Suppressor macrophage treated with lipopolysaccharide for 4 hours (primary cell): ENCODE measurements around the gene TM4SF1.

ENCODE experiments used
- DNase-seq: peaks from one replicate; pipeline ENCODE4 v3.0.0-alpha.2; 2020

The TM4SF1 gene

DNA sequence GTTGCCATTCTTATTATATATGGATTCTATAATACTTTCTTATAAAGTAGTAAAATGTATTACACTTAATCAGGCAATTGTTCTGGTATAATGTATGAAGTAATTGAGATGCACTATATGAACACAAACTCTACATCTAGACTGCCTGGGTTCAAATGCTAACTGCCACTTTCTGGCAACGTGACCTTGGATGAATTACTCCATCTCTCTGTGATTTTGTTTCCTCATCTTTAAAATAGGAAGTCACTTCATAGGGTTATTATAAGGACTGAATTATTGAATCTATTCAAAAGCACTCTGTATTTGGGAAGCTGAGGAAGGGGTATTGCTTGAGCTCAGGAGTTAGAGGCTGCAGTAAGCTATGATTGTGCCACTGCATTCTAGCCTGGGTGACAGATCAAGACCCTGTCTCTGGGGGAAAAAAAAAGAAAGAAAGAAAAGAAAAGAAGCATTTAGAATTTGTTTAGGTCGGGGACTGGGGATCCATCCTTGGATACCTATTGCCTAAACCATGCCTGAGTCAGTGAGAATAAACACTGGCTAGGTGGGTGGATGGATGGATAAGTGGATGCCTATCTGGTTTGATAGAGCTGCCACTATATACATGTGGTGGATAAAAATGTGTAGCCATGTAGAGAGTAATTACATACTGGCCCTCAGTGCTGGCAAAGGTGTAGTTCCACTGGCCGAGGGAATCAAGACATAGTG lies 2.5 kb downstream of the TM4SF1 start:
- no peak for DNase-seq

DNA sequence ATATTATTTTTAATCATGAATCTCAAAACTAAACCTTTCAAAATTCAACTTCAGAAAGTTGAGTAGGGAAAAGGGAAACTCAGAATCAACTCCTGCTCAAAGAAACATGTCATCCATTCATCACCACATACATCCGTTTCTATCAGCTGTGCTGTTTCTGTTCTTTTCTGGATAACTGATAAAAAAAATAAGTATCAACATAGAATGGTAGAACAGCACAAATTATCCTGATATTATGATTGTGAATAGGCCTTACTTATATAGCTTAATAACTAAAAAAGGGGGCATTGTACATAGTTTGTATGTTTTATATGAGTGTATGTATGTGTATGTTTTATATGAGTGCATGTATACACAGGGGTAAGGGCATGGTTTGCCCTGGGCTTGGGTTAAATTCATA lies 3.1 kb downstream of the TM4SF1 start:
- DNase-seq: no peak

- peak; percentile 73 for DNase-seq
Observed at GRCh38 chr3:149373235-149374125, 4.0 kb downstream of the TM4SF1 start.

DNA sequence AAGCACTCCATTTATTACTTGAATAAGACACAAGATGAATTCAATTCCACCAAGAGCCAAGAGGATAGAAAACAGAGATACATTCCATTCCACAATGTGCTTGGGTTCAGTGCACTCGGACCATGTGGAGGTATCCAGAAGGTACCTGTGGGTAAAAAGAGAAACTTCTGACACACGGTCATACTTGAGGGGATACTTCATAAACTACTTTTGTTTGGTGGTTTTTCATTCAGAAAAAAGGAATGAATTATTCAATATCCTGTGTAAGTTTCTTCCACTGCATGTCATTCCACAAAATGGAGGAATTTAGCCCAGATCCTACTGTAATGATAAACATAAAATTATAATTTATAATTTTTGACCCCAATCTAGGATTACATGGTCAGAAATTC lies 5.7 kb downstream of the TM4SF1 start:
- no peak for DNase-seq

- DNase-seq: peak; percentile 41
Observed at GRCh38 chr3:149371001-149371722, 6.3 kb downstream of the TM4SF1 start.

- no peak for DNase-seq
Observed at GRCh38 chr3:149369991-149370866, 7.2 kb downstream of the TM4SF1 start.

DNA sequence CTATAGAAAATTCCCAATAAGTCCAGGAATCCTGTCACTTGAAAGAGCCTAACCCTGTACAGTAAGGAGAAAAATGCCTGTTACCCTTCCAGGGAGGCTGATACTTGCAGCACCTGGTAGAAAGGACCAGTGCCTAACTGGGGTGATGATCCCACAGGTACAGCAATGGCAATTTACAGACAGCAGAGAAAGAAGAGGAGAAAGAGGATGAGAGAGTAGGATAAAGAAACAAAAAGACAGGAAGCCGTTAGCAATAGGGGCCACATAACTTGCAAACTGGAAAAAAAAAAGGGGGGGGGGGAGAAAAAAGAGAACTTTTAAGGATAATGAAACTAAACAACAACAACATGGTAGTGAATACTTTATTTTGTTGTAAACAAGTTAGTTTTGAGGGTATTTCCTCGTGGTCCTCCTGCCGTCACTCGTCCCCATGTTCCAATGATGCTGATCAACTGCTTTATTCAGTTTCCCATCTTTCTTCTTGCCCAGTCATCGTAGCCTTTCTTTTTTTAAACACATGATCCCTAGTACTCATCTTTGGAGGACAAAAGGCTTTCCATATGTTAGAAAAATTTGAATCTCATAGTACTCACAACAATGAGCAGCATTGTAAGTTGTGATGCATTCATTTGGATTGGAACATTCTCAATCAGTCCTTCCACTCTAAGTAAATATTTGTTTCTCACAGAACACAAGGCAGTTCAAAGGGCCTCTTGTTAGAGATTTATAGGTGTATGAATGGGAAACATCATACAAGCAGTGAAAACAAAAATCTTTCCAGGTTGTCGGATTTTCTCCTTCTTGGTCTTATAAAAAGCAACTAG lies 8.6 kb downstream of the TM4SF1 start:
- DNase-seq: no peak

GRCh38 chr3:149368201-149368673 lies 9.2 kb downstream of the TM4SF1 start:
- DNase-seq: no peak

- DNase-seq: peak; percentile 23
Observed at GRCh38 chr3:149366941-149367840, 10.3 kb downstream of the TM4SF1 start.

- no peak for DNase-seq
Observed at GRCh38 chr3:149366031-149366430, 11.4 kb downstream of the TM4SF1 start.

- DNase-seq: no peak
Observed at GRCh38 chr3:149364624-149365023, 12.8 kb downstream of the TM4SF1 start.

DNA sequence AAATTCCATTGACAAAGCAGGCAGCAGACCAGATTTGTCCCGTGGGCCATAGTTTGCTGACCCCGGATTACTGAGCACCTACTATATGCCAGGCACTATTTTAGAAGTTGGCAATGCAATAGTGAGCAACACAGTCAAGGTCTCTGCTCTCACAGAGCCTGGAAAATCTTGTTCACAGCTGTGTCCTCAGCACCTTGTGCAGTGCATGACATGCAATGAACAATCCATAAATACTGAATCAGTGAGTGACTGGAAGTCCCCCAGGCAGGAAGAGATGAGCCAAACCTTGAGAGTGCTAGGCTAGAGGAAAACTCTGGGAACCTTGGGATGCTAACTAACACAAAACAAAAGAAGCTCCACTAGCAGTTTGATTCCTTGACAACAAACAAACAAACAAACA lies 14.4 kb downstream of the TM4SF1 start:
- no peak for DNase-seq

DNA sequence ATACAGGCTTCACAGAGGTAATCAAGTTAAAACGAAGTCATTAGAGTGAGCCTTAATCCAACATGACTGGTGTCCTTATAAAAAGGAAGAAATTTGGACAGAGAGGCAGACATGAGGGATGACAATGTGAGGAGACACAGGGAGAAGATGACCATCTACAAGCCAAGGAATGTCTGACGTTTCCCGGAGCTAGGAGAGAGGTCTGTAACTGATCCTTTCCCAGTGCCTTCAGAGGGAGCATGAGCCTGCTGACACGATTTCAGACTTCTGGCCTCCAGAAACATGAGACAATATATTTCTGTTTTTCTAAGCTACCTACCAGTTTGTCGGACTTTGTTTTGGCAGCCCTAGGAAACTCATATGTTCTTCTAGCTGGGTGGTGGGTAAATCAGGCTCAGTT lies 15.1 kb downstream of the TM4SF1 start:
- no peak for DNase-seq

- DNase-seq: no peak
Observed at GRCh38 chr3:149356630-149357029, 20.8 kb downstream of the TM4SF1 start.

GRCh38 chr3:149356044-149356592 lies 21.3 kb downstream of the TM4SF1 start:
- DNase-seq: no peak

- DNase-seq: no peak
Observed at GRCh38 chr3:149353581-149354184, 23.8 kb downstream of the TM4SF1 start.

DNA sequence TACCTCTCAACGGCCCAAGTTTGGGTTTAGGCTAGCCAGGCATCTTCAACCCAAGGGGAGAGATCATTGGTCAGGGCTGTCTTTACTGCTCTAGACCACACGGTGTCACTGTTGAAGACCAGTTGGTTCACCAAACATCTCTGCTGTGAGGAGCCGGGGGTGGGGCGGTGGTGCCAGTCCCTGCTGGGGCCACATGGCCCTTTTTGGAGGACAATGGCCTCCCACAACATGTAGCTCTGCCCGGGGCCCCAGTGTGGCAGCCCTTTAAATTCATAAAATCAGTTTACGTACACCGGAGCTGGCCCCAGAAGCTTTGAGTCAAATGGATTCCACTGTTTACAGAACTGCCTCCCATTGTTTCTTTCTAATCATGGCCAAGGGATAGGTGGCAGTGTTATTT lies 24.9 kb downstream of the TM4SF1 start:
- DNase-seq: peak; percentile 70

GRCh38 chr3:149343951-149344350 lies 33.5 kb downstream of the TM4SF1 start:
- no peak for DNase-seq
